ENCODE data around the gene MTR. TPM values are rescaled to one million over a fixed set of nuclear protein-coding genes. Genes with fewer than 3 reads are reported as not detected.

MTR gene
- total RNA-seq, 1 experiment from 2014 or later, result 35.4 TPM

DNA sequence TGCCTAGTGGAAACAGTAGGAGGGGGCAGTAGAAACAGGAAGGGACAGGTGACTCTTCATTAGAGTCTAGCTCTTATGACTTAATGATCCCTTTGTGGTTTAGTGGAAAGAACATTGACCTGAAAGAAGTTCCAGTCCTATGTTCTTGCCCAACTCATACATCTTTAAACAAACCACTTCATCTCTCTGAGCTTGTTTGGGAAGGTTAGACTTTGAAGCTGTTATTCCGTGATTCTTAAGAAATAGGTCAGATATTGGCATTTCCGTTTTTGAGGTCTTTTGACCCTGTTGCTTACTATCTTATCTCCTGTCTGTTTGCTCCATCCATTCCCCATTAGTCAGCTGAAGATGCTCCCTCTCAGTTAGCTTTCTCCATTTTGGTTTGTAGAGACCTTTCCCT, 38.5 kb downstream of the MTR start:
- no peaks in the 10 kb centered on the region for H3K27me3 ChIP-seq
- no peak overlapping the region for H3K4me3 ChIP-seq
- no peaks in the 10 kb centered on the region for H3K4me1 ChIP-seq
- peaks cover 29% of the 10 kb centered on the region for H3K36me3 ChIP-seq
- no peak overlapping the region for H3K27ac ChIP-seq
- no peaks in the 10 kb centered on the region for H3K9me3 ChIP-seq (replicated peaks)
- DNase-seq, result no peak

DNA sequence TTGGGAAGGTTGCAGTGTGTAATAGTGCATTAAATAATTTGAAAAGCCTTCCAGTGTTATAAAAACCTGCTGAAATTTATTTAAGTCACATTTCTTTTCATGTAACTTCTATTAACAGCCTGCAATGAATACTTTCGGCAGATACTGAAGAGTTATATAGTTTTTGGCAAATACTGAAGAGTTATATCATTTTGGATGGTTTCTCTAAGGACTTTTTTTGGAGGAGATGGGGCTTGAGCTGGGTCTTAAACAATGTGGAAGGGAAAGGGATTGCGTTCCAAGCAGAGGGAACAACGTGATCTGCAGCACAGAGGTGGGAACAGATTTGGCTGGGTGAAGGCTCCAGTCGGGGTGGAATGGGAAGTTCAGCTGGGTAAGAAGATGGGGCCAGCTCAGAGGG, 39.8 kb downstream of the MTR start:
- Histone ChIP-seq H3K27ac (no peak overlapping the region), H3K4me3 (no peak overlapping the region), H3K36me3 (peaks cover 29% of the 10 kb centered on the region), H3K4me1 (no peaks in the 10 kb centered on the region), H3K9me3 (replicated peaks) (no peaks in the 10 kb centered on the region), H3K27me3 (no peaks in the 10 kb centered on the region)
- DNase-seq, result no peak

DNA sequence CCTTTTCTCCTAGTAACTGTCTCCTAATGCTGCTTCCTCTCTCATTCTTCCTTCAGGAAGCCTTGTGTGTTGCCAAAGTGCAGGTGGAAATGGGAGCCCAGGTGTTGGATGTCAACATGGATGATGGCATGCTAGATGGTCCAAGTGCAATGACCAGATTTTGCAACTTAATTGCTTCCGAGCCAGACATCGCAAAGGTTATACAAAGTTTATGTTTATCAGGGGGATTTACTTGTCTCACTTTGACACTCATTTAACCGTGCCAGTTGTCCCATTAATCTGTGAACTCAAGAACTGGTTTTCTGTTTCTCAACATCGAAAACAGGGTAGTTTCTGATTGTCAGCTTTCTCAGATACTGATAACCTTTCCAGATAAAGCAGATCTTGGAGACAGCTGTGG, 40.4 kb downstream of the MTR start:
- no peaks in the 10 kb centered on the region for H3K4me1 ChIP-seq
- H3K9me3 ChIP-seq (replicated peaks), result no peaks in the 10 kb centered on the region
- DNase-seq, result no peak
- no peak overlapping the region for H3K27ac ChIP-seq
- peaks cover 28% of the 10 kb centered on the region for H3K36me3 ChIP-seq
- no peak overlapping the region for H3K4me3 ChIP-seq
- no peaks in the 10 kb centered on the region for H3K27me3 ChIP-seq

DNA sequence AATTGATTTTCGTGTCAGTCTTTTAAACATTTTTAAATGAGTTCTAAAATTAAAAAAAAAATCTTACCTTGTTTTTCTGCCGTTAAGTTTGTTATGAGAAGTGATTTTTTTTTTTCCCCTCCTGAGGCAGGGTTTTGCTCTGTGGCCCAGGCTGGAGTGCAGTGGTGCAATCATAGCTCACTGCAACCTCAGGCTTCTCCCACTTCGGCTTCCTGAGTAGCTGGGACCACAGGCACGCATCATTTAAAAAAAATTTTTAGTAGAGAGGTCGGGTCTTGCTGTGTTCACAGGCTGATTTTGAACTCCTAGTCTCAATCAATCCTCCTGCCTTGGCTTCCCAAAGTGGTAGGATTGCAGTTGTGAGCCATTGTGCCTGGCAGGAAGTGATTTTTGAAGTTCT, 41.1 kb downstream of the MTR start:
- no peaks in the 10 kb centered on the region for H3K4me1 ChIP-seq
- peaks cover 27% of the 10 kb centered on the region for H3K36me3 ChIP-seq
- H3K9me3 ChIP-seq (replicated peaks), result no peaks in the 10 kb centered on the region
- H3K27me3 ChIP-seq, result no peaks in the 10 kb centered on the region
- DNase-seq, result no peak
- no peak overlapping the region for H3K4me3 ChIP-seq
- no peak overlapping the region for H3K27ac ChIP-seq

GRCh38 chr1:236837115-236837514, 42.0 kb downstream of the MTR start:
- Histone ChIP-seq H3K9me3 (replicated peaks) (no peaks in the 10 kb centered on the region), H3K27ac (no peak overlapping the region), H3K4me3 (no peak overlapping the region), H3K4me1 (no peaks in the 10 kb centered on the region), H3K27me3 (no peaks in the 10 kb centered on the region), H3K36me3 (peaks cover 28% of the 10 kb centered on the region)
- DNase-seq, result no peak

GRCh38 chr1:236837897-236838296, 42.8 kb downstream of the MTR start:
- H3K4me3 ChIP-seq, result no peak overlapping the region
- H3K36me3 ChIP-seq, result peaks cover 28% of the 10 kb centered on the region

DNA sequence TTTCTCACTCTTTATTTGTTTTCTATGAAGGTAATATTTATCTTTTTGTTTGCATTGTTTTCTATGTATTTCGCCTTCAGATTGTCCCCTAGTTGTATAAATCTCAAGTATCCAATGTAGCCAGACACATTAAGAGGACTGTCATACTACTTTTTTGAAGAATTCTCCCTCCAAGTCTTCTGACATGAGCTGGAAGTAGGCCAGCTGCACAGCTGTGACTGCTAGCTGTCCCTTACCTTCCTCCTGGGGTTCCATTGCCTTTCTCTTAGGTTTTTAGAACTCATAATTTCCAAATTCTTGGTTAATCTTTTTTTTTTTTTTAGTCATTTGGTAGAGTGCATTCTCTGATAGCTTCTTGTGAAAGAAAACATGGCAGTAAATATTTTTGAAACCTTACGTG, 46.2 kb downstream of the MTR start:
- Histone ChIP-seq H3K4me1 (no peaks in the 10 kb centered on the region), H3K9me3 (replicated peaks) (no peaks in the 10 kb centered on the region), H3K36me3 (peaks cover 23% of the 10 kb centered on the region)

More at GRCh38 chr1:236837897-236838296, 42.8 kb downstream of the MTR start:
- no peaks in the 10 kb centered on the region for H3K9me3 ChIP-seq (replicated peaks)
- DNase-seq, result no peak
- no peaks in the 10 kb centered on the region for H3K27me3 ChIP-seq
- no peaks in the 10 kb centered on the region for H3K4me1 ChIP-seq
- H3K27ac ChIP-seq, result no peak overlapping the region

DNA sequence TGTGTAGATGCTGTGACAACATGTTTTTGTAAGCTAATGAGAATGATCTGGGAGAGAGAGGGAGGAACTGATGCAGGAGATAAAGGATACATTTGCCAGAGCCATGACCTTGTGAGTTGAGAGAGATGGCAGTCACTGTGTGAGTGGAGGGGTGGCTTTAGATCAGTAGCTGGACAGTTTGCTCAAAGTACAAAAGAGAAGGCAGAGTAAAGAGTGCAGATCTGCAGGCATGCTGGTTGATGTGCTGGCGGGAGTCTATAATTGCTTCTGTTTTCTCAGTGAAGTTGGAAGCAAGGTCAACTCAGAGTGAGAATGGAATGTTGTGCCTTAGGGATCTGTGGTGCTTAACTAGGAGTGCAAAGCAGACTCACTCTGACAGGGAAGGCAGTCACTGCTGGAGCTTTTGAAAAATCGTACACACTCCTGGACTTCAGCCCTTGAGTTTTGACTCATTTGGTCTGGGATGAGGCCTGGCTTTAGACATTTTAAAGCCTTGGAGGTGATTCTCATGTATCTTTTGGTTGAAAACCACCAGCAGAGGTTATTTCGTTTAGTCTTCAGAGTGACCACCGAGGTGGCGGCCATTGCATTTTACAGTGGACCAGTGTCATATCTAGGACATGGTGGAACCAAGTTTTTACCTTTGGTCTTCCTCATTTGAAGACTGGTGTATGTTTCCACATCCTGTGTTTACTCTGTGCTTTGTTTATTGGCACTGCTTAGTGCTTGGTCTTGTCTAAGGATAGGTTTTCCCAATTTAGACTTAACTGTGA, 49.6 kb downstream of the MTR start:
- no peak overlapping the region for H3K4me3 ChIP-seq
- no peak for DNase-seq
- no peaks in the 10 kb centered on the region for H3K4me1 ChIP-seq
- no peak overlapping the region for H3K27ac ChIP-seq
- H3K36me3 ChIP-seq, result peaks cover 7% of the 10 kb centered on the region
- no peaks in the 10 kb centered on the region for H3K27me3 ChIP-seq
- no peaks in the 10 kb centered on the region for H3K9me3 ChIP-seq (replicated peaks)

More for the DNA sequence above, 46.2 kb downstream of the MTR start:
- Histone ChIP-seq H3K4me3 (no peak overlapping the region), H3K27ac (no peak overlapping the region), H3K27me3 (no peaks in the 10 kb centered on the region)
- no peak for DNase-seq

DNA sequence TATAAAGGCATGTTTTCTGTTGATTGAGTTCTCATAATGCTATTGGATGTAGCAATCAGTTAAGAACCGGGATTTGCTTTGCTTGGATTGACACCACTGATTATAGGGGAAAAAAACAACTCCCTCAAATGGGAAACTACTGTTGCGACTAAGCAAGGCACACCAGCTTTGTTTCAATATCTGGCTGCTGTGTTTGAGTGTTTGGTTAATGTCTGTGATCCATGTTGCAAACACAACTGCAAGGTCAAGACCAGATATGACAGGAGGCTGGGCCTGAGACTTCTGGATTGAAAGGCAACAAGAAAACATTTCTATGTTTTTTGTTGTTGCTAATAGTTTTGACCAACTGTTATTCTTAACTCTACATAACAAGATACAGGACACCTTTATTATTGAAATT, 50.7 kb downstream of the MTR start:
- H3K4me1 ChIP-seq, result no peaks in the 10 kb centered on the region
- DNase-seq, result no peak
- no peak overlapping the region for H3K27ac ChIP-seq
- no peaks in the 10 kb centered on the region for H3K9me3 ChIP-seq (replicated peaks)
- H3K27me3 ChIP-seq, result no peaks in the 10 kb centered on the region
- peaks cover 11% of the 10 kb centered on the region for H3K36me3 ChIP-seq
- no peak overlapping the region for H3K4me3 ChIP-seq

- no peak for DNase-seq
- Histone ChIP-seq H3K27me3 (no peaks in the 10 kb centered on the region), H3K36me3 (peaks cover 17% of the 10 kb centered on the region), H3K27ac (no peak overlapping the region), H3K9me3 (replicated peaks) (no peaks in the 10 kb centered on the region), H3K4me3 (no peak overlapping the region), H3K4me1 (no peaks in the 10 kb centered on the region)
Observed at GRCh38 chr1:236848274-236848923, 53.3 kb downstream of the MTR start.

- Histone ChIP-seq H3K36me3 (peaks cover 17% of the 10 kb centered on the region), H3K4me3 (no peak overlapping the region), H3K9me3 (replicated peaks) (no peaks in the 10 kb centered on the region), H3K4me1 (no peaks in the 10 kb centered on the region), H3K27ac (no peak overlapping the region), H3K27me3 (no peaks in the 10 kb centered on the region)
- no peak for DNase-seq
Observed at GRCh38 chr1:236850077-236850979, 55.2 kb downstream of the MTR start.

DNA sequence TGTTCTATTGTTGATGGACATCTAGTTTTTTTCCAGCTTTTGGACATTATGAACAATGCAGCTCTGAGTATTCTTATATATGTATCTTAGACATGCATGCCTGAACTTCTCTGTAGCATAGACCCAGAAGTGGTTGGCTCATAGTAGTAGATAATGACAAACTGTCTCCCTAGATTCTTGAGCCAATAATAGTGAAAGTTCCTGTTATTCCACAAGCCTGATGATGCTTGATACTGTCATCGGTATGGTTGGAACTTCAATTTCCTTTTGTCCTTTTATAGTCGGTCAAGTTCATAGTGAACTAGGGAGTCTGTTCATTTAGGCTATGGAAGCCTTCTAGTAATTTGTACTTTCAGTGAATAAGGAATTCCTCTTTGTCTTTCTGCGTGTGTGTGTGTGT, 56.8 kb downstream of the MTR start:
- Histone ChIP-seq H3K4me3 (no peak overlapping the region), H3K4me1 (no peaks in the 10 kb centered on the region), H3K27me3 (no peaks in the 10 kb centered on the region), H3K36me3 (peaks cover 17% of the 10 kb centered on the region), H3K27ac (no peak overlapping the region), H3K9me3 (replicated peaks) (no peaks in the 10 kb centered on the region)
- no peak for DNase-seq

DNA sequence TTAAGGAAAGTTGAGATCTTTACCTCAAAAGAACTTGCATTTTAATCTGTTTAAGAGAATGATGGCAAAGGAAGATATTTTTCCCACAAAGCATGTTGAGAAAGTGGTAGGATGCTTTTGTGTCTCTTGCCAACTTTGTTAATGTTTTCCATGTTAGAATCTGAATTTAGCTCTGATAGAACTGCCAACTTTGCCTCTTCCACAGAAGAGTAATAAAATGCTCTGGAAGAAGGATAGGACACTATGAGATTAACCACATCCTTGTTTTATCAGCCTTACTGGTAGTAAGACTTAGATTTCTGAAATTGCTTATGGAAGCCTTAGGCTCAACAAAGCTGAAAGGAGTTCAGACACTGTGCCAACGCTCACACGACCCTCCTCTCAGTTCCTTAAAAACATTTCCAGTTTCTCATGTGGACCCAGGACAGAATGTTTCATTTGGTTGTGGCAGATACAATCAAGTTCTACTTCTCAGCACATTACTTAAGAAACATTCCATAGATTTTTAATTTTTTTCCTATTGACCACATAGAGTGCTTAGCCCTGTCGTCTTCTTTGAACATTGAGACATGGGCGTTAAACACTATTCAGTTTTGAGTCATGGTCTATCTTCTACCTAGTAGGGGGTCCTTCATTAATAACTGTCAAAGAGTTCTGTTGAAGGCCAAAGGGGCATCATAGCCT, 59.0 kb downstream of the MTR start:
- Histone ChIP-seq H3K4me3 (no peak overlapping the region), H3K9me3 (replicated peaks) (no peaks in the 10 kb centered on the region), H3K36me3 (peaks cover 17% of the 10 kb centered on the region; the same call in 1 of the 2 replicates), H3K27me3 (no peaks in the 10 kb centered on the region), H3K27ac (no peak overlapping the region), H3K4me1 (no peaks in the 10 kb centered on the region)
- DNase-seq, result no peak

GRCh38 chr1:236854605-236854983, 59.5 kb downstream of the MTR start:
- DNase-seq, result no peak
- H3K9me3 ChIP-seq (replicated peaks), result no peaks in the 10 kb centered on the region
- no peaks in the 10 kb centered on the region for H3K4me1 ChIP-seq
- no peaks in the 10 kb centered on the region for H3K27me3 ChIP-seq
- peaks cover 16% of the 10 kb centered on the region; the same call in 1 of the 2 replicates for H3K36me3 ChIP-seq
- no peak overlapping the region for H3K27ac ChIP-seq
- H3K4me3 ChIP-seq, result no peak overlapping the region
